NOMO-1 treated with dmso at 0.1 percent for 144 hours (cell line): Measurements from ENCODE around the gene VWA8.
"Not testable (repeated sequence)": the region's sequence is repeated elsewhere in the genome, so short reads cannot be mapped to it uniquely, and the experiment has no call there.

ENCODE experiments used
- DNase-seq: peaks from one replicate; lab custom pipeline; 2025; ENCODE audit not compliant: unreplicated experiment; lab: John Stamatoyannopoulos, UW

VWA8 gene

GRCh38 chr13:41622432-41623429 lies 338.2 kb downstream of the VWA8 start:
- DNase-seq = no peak

GRCh38 chr13:41621716-41622431 lies 339.0 kb downstream of the VWA8 start:
- DNase-seq = no peak

- DNase-seq = not testable (repeated sequence)
These were observed 343.3 kb downstream of the VWA8 start for GRCh38 chr13:41617633-41618032.

GRCh38 chr13:41616151-41616550 lies 344.8 kb downstream of the VWA8 start:
- DNase-seq = no peak

- no peak for DNase-seq
These were observed 345.4 kb downstream of the VWA8 start for GRCh38 chr13:41615528-41615855.

- no peak for DNase-seq
These were observed 346.0 kb downstream of the VWA8 start for GRCh38 chr13:41614671-41615527.

- no peak for DNase-seq
These were observed 346.8 kb downstream of the VWA8 start for GRCh38 chr13:41613984-41614661.

GRCh38 chr13:41613471-41613870 lies 347.4 kb downstream of the VWA8 start:
- no peak for DNase-seq

- DNase-seq = no peak
These were observed 349.5 kb downstream of the VWA8 start for GRCh38 chr13:41611385-41611784.

GRCh38 chr13:41610404-41610803 lies 350.5 kb downstream of the VWA8 start:
- DNase-seq = no peak

GRCh38 chr13:41609828-41610227 lies 351.1 kb downstream of the VWA8 start:
- no peak for DNase-seq

- DNase-seq = no peak
These were observed 352.1 kb downstream of the VWA8 start for GRCh38 chr13:41608839-41609177.

- no peak for DNase-seq
These were observed 352.6 kb downstream of the VWA8 start for GRCh38 chr13:41608111-41608838.

GRCh38 chr13:41606646-41607045 lies 354.3 kb downstream of the VWA8 start:
- no peak for DNase-seq

- DNase-seq = no peak
These were observed 355.3 kb downstream of the VWA8 start for GRCh38 chr13:41605319-41606285.

GRCh38 chr13:41603917-41604316 lies 357.0 kb downstream of the VWA8 start:
- DNase-seq = no peak

GRCh38 chr13:41601718-41602445 lies 359.0 kb downstream of the VWA8 start:
- no peak for DNase-seq

- DNase-seq = no peak
These were observed 361.3 kb downstream of the VWA8 start for GRCh38 chr13:41599619-41600018.
